Activated T-cell treated with anti-CD3 and anti-CD28 coated beads for 4 hours (primary cell): ENCODE data around the gene RAPGEF6.
A peak's percentile ranks its signal among the peaks of the same experiment; 100 is the strongest.
"Not testable (repeated sequence)": the region's sequence is repeated elsewhere in the genome, so short reads cannot be mapped to it uniquely, and the experiment has no call there.

Experiments used
- DNase-seq: peaks from one replicate; pipeline ENCODE4 v3.0.0-alpha.2; 2020

RAPGEF6 gene

GRCh38 chr5:131487371-131487770, 147.7 kb downstream of the RAPGEF6 start:
- DNase-seq, result not testable (repeated sequence)

DNA sequence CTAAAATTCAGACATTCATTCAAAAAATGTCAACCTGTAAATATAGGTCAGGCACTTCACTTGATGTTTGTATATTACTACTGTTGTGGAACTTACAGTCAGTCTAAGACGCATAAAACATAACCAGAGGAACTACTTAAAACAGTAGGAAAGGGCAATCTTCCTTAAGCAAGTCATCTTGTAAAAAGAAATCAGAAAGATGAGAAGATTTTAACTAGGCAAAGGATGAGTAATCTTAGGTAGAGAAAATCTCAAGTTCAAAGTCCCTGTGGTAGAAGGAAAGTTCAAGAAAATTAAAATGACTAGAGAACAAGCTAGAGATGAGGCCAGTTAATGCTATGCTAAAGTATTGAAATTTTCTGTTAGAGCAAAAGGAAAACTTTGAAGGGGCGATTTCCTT, 152.4 kb downstream of the RAPGEF6 start:
- DNase-seq, result no peak

DNA sequence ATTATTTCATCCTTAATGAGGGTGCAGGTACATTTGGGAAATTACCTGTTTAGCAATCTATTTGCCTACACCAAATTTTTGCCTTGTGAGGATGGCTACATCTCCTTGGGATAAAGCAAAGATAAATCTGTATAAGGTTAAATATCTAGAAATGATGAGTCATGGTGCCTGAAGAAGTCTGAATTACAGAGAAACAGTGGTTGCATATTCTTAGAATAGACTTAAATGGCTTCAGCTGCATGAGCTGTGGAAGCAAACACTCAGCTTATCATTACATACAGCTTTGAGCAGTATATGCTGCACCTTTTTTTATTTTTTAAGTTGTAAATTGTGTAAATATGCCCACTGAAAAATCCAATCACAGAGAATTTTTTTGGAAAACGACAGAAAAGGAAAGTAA, 153.5 kb downstream of the RAPGEF6 start:
- DNase-seq, result no peak

GRCh38 chr5:131475541-131475941, 159.5 kb downstream of the RAPGEF6 start:
- no peak for DNase-seq

- DNase-seq, result no peak
These were observed 161.3 kb downstream of the RAPGEF6 start for GRCh38 chr5:131473731-131474130.

GRCh38 chr5:131466171-131466766, 168.8 kb downstream of the RAPGEF6 start:
- DNase-seq, result no peak

DNA sequence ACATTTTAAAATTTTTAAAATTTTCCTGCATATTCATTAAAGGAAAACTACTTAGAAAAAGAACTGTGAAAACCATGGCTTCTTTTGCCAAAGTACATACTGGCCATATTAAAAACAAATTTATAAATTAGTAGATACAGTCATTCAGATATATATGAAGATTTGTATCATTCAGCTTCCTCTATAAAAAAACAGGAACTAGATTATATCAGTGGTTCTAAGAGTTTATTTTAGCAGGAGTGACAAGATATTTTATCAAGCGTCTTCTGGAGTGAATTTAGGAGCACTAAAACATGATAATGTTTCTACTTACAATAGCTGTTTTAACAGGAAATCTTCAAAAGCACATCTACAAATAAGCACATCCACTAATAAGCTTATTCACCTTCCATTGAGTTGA, 171.4 kb downstream of the RAPGEF6 start:
- no peak for DNase-seq

DNA sequence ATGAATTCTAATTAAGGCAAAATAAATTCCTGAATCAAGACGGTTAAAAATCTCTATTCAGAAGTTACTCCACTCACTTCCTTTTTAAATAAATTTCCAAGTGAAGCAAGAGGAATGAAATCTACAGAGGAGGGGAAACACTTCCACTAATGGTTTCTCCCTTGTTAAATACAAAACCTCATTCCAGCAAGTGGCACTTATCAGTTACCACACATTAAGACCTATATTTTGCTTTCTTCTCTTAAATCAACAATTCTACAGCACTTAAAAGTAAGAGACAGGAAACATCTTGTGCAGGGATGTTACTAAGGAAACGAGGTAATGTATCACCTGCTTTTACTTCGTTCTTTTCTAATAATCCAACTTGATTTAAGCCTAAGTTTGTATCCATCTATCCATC, 172.6 kb downstream of the RAPGEF6 start:
- DNase-seq, result no peak

DNA sequence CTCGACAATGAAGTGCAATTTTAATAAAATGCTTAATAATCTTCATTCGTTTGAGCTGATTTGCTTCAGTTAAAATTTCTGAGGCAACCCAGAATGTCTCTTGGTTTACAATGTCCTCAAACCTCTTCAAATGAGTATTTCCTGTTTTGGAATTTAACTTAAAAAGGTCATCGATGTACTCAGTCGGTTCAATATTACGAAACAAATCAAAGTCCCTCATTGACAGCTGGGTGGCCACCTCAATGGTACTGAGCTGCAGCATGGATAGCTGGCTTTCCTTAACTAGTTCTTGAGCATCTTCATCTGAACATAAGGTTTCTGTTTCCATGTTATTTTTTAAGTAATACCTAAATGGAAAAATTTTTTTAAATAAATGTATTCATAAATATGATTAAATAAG, 173.3 kb downstream of the RAPGEF6 start:
- DNase-seq, result no peak

DNA sequence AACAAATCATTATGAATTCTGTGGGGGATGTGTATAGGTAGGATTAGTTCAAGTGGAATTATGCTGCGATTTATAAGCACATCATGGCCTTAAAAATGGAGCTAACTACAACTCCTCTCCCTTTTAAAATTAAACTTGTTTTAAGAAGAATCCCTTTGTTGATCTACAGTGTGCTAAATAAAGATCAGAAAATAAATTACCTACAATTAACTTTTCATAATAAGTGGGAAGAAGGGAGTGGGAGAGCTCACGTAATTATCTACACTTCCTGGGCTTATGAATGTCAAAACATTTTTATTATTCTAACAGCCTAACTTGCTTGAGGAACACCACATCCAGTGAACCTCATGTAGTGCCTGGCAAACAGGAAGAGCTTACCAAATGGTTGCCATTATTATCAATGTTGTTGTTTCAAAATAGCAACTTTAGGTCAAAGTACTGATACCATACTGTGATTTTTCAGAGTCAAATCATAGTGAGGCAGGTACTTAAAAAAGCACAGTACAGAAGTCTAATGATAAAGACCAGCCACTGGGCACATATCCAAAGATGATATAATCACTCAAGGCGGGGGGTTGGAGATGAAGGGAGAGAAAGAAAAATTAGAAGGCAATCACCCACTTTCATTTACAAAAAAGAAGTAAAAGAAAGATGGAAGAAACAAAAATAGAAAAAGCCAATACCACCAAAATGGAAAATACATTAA, 174.0 kb downstream of the RAPGEF6 start:
- DNase-seq, result no peak

DNA sequence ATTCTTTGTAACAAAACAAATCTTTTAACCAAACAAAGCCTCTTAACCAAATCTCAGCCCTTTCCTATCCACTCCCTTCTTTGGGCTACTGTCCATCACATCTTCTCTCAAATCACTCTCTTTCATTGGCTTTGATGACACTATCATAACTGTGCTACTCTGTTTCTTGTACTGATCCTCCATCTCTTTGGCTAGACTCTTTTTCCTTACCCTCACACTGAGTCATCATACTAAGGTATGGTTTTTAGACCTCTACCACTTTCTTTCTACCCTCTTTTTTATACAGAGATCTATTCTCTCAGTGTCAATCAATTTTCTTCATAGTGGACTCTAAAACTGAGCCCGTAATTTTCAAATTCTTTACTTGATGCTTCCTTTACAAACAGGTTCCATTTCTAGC, 174.9 kb downstream of the RAPGEF6 start:
- no peak for DNase-seq

DNA sequence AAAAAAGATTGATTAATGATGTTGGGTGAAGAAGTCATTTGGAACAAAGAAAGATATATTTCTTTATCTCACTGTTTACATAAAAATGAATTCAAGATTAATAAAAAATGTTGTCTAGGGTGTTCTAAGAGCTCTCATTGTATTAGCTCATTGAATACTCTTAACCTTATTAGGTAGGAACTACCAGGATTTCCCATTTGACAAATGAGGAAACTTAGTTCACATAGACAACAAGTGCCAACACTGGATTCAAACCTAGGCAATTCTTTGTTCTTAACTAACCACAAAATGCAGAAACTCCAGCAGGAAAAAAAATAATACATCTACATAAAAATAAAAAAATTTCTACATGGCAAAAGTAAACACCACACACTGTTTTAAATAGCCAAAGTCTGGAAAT, 175.8 kb downstream of the RAPGEF6 start:
- no peak for DNase-seq

DNA sequence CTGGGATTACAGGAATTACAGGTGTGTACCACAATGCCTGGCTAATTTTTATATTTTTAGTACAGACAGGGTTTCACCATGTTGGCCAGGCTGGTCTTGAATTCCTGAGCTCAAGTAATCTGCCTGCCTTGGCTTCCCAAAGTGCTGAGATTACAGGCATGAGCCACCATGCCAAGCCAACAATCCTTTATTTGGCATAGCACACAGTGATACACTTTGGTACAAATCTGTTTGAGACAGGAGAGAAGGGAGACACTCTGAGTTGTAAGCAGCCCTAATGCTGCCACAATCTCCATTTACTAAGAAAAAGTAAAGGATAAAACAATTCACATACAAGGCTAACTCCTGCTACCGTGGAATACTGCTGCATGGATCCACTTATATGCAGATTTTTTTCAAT, 177.8 kb downstream of the RAPGEF6 start:
- no peak for DNase-seq

- DNase-seq, result no peak
These were observed 184.1 kb downstream of the RAPGEF6 start for GRCh38 chr5:131450941-131451340.

GRCh38 chr5:131441184-131441583, 193.8 kb downstream of the RAPGEF6 start:
- no peak for DNase-seq

- no peak for DNase-seq
These were observed 198.9 kb downstream of the RAPGEF6 start for GRCh38 chr5:131436081-131436480.

GRCh38 chr5:131433109-131433508, 201.9 kb downstream of the RAPGEF6 start:
- DNase-seq, result no peak

- DNase-seq, result no peak
These were observed 203.2 kb downstream of the RAPGEF6 start for GRCh38 chr5:131431794-131432193.

- no peak for DNase-seq
These were observed 204.2 kb downstream of the RAPGEF6 start for GRCh38 chr5:131430794-131431193.

DNA sequence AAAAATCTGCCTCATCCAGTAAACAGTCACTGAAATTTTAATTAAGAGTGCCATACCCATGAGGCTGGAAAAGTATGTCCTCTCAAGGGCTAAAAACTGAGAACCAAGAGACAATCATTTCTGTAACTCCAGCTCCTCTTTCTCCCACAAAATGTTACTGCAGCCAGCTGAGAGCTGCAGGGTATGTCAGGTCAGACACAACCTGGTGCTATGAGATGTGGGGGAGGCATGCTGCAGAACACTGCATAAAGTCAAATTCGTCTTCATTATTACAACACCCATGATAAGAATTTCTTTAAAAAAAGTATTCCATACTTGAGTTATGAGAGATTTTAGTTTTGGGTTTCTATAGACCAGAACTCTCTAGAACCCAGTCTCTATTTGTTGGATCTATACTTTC, 209.0 kb downstream of the RAPGEF6 start:
- DNase-seq, result no peak

DNA sequence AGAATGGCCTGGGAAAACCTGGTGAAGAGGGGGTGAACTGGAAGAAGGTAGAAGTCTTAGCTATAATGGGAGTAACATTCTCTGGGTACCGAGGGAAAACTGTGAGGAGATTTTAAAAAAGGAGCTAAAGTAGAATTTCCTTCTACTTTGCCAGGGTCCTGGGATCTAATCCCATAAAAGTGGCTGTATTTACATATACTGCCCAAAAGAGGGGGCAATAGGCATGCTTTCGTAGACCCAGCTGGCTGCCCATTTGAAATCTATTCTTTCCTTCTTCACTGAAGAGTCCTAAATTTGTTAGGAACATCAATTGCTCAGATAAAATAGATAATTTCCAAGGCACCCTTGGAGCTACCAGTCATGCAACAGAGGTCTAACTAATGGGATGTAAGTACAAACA, 212.0 kb downstream of the RAPGEF6 start:
- DNase-seq, result no peak

- no peak for DNase-seq
These were observed 215.2 kb downstream of the RAPGEF6 start for GRCh38 chr5:131419877-131420276.

DNA sequence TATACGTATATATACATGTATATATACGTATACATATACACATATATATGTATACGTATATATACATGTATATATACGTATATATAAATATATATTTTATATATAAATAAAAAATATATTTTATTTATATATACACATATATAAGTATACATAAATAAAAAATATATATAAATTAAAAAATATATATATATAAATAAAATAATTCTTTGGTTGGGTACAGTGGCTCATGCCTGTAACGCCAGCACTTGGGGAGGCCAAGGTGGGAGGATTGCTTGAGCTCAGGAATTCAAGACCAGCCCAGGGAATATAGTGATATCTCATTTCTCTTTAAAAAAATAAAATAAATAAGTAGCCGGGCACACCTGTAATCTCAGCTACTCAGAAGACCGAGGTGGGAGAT, 216.2 kb downstream of the RAPGEF6 start:
- no peak for DNase-seq

GRCh38 chr5:131417240-131417869, 217.7 kb downstream of the RAPGEF6 start:
- DNase-seq, result peak; percentile 80

- no peak for DNase-seq
These were observed 218.3 kb downstream of the RAPGEF6 start for GRCh38 chr5:131416729-131417128.
